Nephron (organoid): ENCODE results near the gene C1orf174.

Source experiments
- H3K27ac Mint-ChIP-seq, 3 experiments: 2 replicates each; pipeline ENCODE4 v1.8.0; 2020; ENCODE audit warnings: mixed read lengths in 3 of 3, mild to moderate bottlenecking in 2 of 3, moderate library complexity in 1 of 3
- H3K27me3 Mint-ChIP-seq: 2 replicates; pipeline ENCODE4 v1.8.0; 2021; ENCODE audit warnings: low read depth, mild to moderate bottlenecking, moderate library complexity, mixed read lengths
- H3K36me3 Mint-ChIP-seq: 2 replicates; pipeline ENCODE4 v1.8.0; 2020; ENCODE audit warnings: low read depth, mixed read lengths
- H3K4me1 Mint-ChIP-seq: 2 replicates; pipeline ENCODE4 v1.8.0; 2020; ENCODE audit warnings: mixed read lengths
- H3K4me3 Mint-ChIP-seq, 3 experiments: 2 replicates each; pipeline ENCODE4 v1.8.0; 2020; ENCODE audit warnings: mild to moderate bottlenecking in 3 of 3, mixed read lengths in 3 of 3, moderate library complexity in 2 of 3
- H3K9me3 Mint-ChIP-seq: 2 replicates; pipeline ENCODE4 v1.8.0; 2020; ENCODE audit warnings: mixed read lengths
- TF ChIP-seq, protein P1 (sequence below), 3 experiments: fragments of 200-600 bp; sonication (generic); IDR thresholded peaks; one replicate each; pipeline ENCODE4 v1.5.0; 2021; ENCODE audit warnings: antibody characterized with exemption in 3 of 3; ENCODE audit not compliant: unreplicated experiment in 3 of 3

C1orf174 gene

DNA sequence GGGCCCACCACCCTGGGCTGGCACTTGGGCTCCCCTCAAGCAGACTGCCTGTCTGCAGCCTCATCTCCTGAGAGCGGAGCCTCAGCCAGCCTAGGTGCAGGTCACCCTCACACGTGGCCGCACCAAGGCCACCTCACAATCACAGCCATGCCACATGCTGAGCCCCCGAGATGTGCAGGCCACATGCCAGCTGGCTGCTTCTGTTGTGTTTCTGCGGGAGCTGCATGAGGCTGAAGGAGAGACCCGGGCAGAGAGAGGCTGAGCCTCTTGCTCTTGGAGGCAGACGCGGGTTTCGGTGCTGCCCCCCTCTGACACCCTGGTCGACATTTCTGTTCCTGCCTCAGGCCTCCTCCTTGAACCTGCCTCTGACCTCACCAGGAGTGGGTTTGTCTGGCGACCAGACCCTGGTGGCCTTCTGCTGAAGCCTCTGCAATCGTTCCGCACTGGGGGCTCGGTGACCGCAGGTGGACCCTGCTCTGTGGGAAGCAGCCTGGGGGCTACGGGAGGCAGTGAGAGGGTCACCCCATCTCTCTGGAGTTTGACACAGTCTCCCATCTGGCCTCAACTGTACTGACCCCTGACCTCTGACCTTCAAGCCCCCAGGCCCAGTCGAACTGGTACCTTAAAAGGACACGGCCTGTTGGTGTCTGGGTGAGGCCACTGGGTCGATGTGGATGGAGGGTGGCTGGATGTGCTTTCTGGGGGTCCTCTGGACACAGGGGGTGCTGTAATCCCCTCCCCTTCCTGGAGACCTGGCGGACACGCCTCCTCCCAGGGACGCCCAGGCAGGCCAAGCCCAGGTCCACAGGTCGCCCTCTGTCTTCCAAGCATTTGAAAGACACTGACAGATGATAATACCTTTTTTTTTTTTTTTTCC, 13.0 kb upstream of the C1orf174 start:
- Mint-ChIP-seq H3K4me1 (peaks cover 10% of the 10 kb centered on the region), H3K4me3 (no peak overlapping the region), H3K9me3 (no peaks in the 10 kb centered on the region), H3K27me3 (peaks cover 25% of the 10 kb centered on the region), H3K27ac (no peak overlapping the region), H3K36me3 (no peaks in the 10 kb centered on the region)
- TF ChIP-seq, protein P1, sequence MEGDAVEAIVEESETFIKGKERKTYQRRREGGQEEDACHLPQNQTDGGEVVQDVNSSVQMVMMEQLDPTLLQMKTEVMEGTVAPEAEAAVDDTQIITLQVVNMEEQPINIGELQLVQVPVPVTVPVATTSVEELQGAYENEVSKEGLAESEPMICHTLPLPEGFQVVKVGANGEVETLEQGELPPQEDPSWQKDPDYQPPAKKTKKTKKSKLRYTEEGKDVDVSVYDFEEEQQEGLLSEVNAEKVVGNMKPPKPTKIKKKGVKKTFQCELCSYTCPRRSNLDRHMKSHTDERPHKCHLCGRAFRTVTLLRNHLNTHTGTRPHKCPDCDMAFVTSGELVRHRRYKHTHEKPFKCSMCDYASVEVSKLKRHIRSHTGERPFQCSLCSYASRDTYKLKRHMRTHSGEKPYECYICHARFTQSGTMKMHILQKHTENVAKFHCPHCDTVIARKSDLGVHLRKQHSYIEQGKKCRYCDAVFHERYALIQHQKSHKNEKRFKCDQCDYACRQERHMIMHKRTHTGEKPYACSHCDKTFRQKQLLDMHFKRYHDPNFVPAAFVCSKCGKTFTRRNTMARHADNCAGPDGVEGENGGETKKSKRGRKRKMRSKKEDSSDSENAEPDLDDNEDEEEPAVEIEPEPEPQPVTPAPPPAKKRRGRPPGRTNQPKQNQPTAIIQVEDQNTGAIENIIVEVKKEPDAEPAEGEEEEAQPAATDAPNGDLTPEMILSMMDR (IDR thresholded peaks at IDR 0.05; ENCODE audit: unreplicated experiment in 3 of 3): no peak

GRCh38 chr1:3911981-3912808, 12.1 kb upstream of the C1orf174 start:
- Mint-ChIP-seq H3K27me3 (peaks cover 24% of the 10 kb centered on the region), H3K4me3 (no peak overlapping the region)

DNA sequence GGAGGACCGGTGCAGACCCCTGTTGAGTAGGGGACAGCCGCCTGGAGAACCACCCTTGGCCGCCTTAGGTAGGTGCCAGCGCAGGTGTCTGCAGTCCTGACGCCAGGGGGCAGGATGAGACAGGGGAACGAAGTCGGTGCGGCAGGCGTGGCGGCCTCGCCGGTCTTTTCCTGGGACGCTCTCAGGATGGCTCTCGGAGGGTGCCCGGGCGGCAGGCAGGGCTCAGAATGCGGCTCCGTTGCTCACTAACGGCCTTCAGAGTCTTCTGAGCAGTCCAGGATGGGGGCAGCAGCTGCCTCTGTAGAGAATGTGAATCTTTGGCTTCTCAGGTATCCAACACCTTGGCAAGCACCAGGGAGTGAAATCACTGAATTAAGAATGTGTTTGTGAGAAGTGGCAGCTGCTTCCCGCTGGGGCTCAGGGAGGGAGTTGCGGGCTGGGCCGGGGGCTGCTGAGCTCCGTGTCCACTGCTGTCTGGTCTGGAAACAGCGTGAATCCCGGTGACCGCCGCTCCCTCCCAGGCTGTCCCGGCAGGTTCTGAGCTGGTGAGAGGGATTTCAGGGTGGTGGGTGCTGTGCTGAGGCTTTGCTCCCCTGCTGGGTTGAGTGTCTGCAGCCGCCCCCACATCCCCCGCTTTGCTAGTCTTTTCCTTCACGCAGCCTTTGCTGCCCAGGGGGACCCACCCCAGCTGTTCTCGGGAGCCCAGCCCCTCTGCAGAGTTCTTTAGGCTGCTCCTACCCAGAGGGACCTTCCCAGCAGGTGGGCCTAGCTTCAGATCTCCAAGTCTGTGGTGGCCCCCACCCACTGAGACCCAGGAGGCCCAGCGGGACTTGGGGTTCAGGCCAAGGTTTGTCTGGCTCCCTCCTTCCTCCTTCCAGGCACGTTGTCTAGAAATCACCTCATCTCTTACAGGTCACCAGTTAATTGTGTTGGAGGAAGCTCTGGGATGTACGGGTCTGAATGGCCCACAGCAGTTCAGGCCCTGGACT, 11.1 kb upstream of the C1orf174 start:
- H3K4me1 Mint-ChIP-seq: peaks cover 10% of the 10 kb centered on the region
- H3K9me3 Mint-ChIP-seq: no peaks in the 10 kb centered on the region
- H3K27me3 Mint-ChIP-seq: peaks cover 24% of the 10 kb centered on the region
- TF ChIP-seq, protein P1 (IDR thresholded peaks at IDR 0.05; ENCODE audit: unreplicated experiment in 3 of 3): peak; percentile 77 to 90 (median 78)
- H3K27ac Mint-ChIP-seq: peak overlapping the region in 1 of 3 experiments; percentile 35
- H3K36me3 Mint-ChIP-seq: no peaks in the 10 kb centered on the region
- H3K4me3 Mint-ChIP-seq: peak overlapping the region in 2 of 3 experiments; percentile 25 to 47

More at GRCh38 chr1:3911981-3912808, 12.1 kb upstream of the C1orf174 start:
- Mint-ChIP-seq H3K9me3 (no peaks in the 10 kb centered on the region), H3K4me1 (peaks cover 10% of the 10 kb centered on the region), H3K27ac (no peak overlapping the region), H3K36me3 (no peaks in the 10 kb centered on the region)
- TF ChIP-seq, protein P1 (IDR thresholded peaks at IDR 0.05; ENCODE audit: unreplicated experiment in 3 of 3): no peak

DNA sequence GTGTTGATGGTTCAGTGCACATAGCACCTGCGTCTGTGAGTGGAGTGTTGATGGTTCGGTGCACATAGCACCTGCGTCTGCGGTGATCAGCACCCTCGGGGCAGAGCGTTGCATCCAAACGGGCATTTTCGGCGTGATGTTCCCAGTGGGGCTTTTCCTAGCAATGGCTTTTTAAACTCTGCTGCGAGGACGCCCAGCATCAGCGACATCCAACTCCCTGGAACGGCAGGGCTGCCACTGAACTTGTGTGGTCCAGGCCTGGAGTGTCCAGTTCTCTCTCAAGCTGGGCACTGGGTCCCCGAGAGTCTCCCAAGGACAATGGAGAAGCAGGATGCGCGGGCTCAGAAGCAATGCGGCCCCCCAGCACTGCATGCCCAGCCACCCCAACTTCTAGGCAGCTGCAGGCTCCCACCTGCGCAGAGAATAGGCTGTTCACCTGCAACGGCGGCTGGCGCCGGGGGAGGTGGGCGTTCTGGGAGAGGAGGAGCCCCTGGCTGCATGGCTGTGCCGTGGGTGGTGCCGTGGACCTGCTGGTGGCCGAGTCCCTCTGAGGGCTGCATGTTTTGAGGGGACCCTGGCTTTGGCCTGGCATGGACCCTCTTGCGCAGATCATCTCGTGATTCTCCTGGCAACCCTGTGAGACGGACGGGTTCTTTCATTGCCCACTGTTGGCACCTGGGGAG, 10.1 kb upstream of the C1orf174 start:
- Mint-ChIP-seq H3K36me3 (no peaks in the 10 kb centered on the region), H3K27me3 (peaks cover 28% of the 10 kb centered on the region), H3K4me1 (peaks cover 15% of the 10 kb centered on the region), H3K4me3 (no peak overlapping the region), H3K9me3 (no peaks in the 10 kb centered on the region), H3K27ac (no peak overlapping the region)
- TF ChIP-seq, protein P1 (IDR thresholded peaks at IDR 0.05; ENCODE audit: unreplicated experiment in 3 of 3): no peak

DNA sequence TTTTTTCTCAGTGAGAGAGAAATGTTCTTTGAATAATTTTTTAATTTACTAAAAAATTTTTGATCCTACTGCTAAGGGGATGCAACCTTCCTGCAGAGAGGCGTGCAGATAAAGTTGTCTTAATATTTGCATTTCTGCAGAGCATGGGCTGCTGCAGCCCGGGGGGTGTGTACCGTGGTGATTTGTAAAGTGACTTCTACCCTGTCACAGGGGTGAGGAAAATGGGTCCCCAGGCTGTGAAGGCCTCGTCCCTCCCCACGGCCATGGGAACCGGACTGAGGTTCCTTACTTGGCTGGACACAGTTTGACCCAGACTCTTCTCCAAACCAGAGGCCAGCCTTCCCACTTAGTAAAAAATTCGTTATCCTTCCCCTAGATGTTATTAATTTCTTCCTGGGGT, 9.5 kb upstream of the C1orf174 start:
- H3K4me3 Mint-ChIP-seq: no peak overlapping the region
- H3K27me3 Mint-ChIP-seq: peaks cover 28% of the 10 kb centered on the region
- H3K9me3 Mint-ChIP-seq: no peaks in the 10 kb centered on the region
- H3K27ac Mint-ChIP-seq: no peak overlapping the region
- peaks cover 17% of the 10 kb centered on the region for H3K4me1 Mint-ChIP-seq
- TF ChIP-seq, protein P1 (IDR thresholded peaks at IDR 0.05; ENCODE audit: unreplicated experiment in 3 of 3): no peak
- no peaks in the 10 kb centered on the region for H3K36me3 Mint-ChIP-seq
